DOHH2 (cell line): ENCODE measurements around the gene CNMD.
"Not testable (repeated sequence)": the region's sequence is repeated elsewhere in the genome, so short reads cannot be mapped to it uniquely, and the experiment has no call there.

Experiments
- H3F3A ChIP-seq: fragments of 200-600 bp; sonication (generic), shearing (Covaris generic); 2 replicates; pipeline ENCODE4 v1.6.0; 2016; ENCODE audit warnings: antibody characterized with exemption, mild to moderate bottlenecking; ENCODE audit not compliant: control insufficient read depth, insufficient read depth
- H3K27ac ChIP-seq: fragments of 200-600 bp; sonication (generic); 2 replicates; pipeline ENCODE4 v1.5.1; 2014; ENCODE audit warnings: low read depth, mild to moderate bottlenecking, low read length, moderate library complexity
- H3K27me3 ChIP-seq: fragments of 200-600 bp; sonication (generic); 2 replicates; pipeline ENCODE4 v1.6.1; 2014; ENCODE audit warnings: mild to moderate bottlenecking, low read length, mixed read lengths; ENCODE audit not compliant: control insufficient read depth
- H3K36me3 ChIP-seq: fragments of 200-600 bp; sonication (generic); 2 replicates; pipeline ENCODE4 v1.6.1; 2014; ENCODE audit warnings: mild to moderate bottlenecking, low read length, moderate library complexity, mixed read lengths; ENCODE audit not compliant: control insufficient read depth
- H3K4me1 ChIP-seq: fragments of 200-600 bp; sonication (generic); 2 replicates; pipeline ENCODE4 v1.6.1; 2014; ENCODE audit warnings: mild to moderate bottlenecking, low read length, mixed read lengths; ENCODE audit not compliant: control insufficient read depth
- H3K4me2 ChIP-seq: fragments of 200-600 bp; sonication (generic); 2 replicates; pipeline ENCODE4 v1.6.0; 2014; ENCODE audit warnings: mild to moderate bottlenecking, low read length, moderate library complexity
- H3K4me3 ChIP-seq: fragments of 200-600 bp; sonication (generic); 2 replicates; pipeline ENCODE4 v1.5.1; 2014; ENCODE audit warnings: mild to moderate bottlenecking, low read length, mixed read lengths
- H3K79me2 ChIP-seq: fragments of 200-600 bp; sonication (generic); 2 replicates; pipeline ENCODE4 v1.6.1; 2014; ENCODE audit warnings: mild to moderate bottlenecking, low read length, mixed read lengths; ENCODE audit not compliant: control insufficient read depth
- H3K9me2 ChIP-seq: fragments of 200-600 bp; sonication (generic); replicated peaks from 2 replicates; pipeline ENCODE4 v1.6.1; 2014; ENCODE audit warnings: mild to moderate bottlenecking, low read length, mixed read lengths; ENCODE audit not compliant: control insufficient read depth
- H3K9me3 ChIP-seq: fragments of 200-600 bp; sonication (generic); 2 replicates; pipeline ENCODE4 v1.6.1; 2014; ENCODE audit warnings: antibody characterized with exemption, low read length, mixed read lengths; ENCODE audit not compliant: control insufficient read depth, insufficient read depth
- H4K20me1 ChIP-seq: fragments of 200-600 bp; sonication (generic); 2 replicates; pipeline ENCODE4 v1.6.0; 2014; ENCODE audit warnings: low read depth, mild to moderate bottlenecking, antibody characterized with exemption, low read length, moderate library complexity; ENCODE audit not compliant: control insufficient read depth, insufficient read depth
- CTCF ChIP-seq: fragments of 200-600 bp; sonication (generic); IDR thresholded peaks from one replicate; pipeline ENCODE4 v1.5.1; 2014; ENCODE audit warnings: antibody characterized with exemption, mild to moderate bottlenecking, low read depth, low read length; ENCODE audit not compliant: poor library complexity, severe bottlenecking
- EZH2phosphoT487 ChIP-seq: fragments of 200-600 bp; sonication (generic); IDR thresholded peaks from 2 replicates; pipeline ENCODE4 v1.6.1; 2017; ENCODE audit warnings: borderline replicate concordance, mild to moderate bottlenecking, antibody characterized with exemption, low read length, moderate library complexity, mixed read lengths

CNMD gene

GRCh38 chr13:52725302-52725701 lies 14.3 kb downstream of the CNMD start:
- Histone ChIP-seq H3K27me3 (no peaks in the 10 kb centered on the region), H3K9me2 (no peaks in the 10 kb centered on the region), H3F3A (no peaks in the 10 kb centered on the region), H3K79me2 (no peaks in the 10 kb centered on the region), H3K9me3 (no peaks in the 10 kb centered on the region), H4K20me1 (no peaks in the 10 kb centered on the region), H3K27ac (no peak overlapping the region), H3K4me3 (no peak overlapping the region), H3K36me3 (no peaks in the 10 kb centered on the region), H3K4me2 (no peak overlapping the region), H3K4me1 (no peaks in the 10 kb centered on the region)
- TF ChIP-seq CTCF = no peak
- no peak for TF ChIP-seq EZH2phosphoT487

GRCh38 chr13:52723181-52723580 lies 16.4 kb downstream of the CNMD start:
- no peak overlapping the region for H3K27ac ChIP-seq
- no peaks in the 10 kb centered on the region for H3K9me2 ChIP-seq
- no peaks in the 10 kb centered on the region for H3F3A ChIP-seq
- no peaks in the 10 kb centered on the region for H3K9me3 ChIP-seq
- H3K4me1 ChIP-seq = no peaks in the 10 kb centered on the region
- H4K20me1 ChIP-seq = no peaks in the 10 kb centered on the region
- H3K36me3 ChIP-seq = no peaks in the 10 kb centered on the region
- H3K4me2 ChIP-seq = no peak overlapping the region
- H3K79me2 ChIP-seq = no peaks in the 10 kb centered on the region
- H3K27me3 ChIP-seq = no peaks in the 10 kb centered on the region
- H3K4me3 ChIP-seq = no peak overlapping the region
- TF ChIP-seq EZH2phosphoT487 (no peak), CTCF (no peak)

GRCh38 chr13:52721356-52721755 lies 18.3 kb downstream of the CNMD start:
- H3F3A ChIP-seq, H3K4me2 ChIP-seq, H3K9me2 ChIP-seq, H3K27ac ChIP-seq, H3K4me1 ChIP-seq, H3K4me3 ChIP-seq, H3K79me2 ChIP-seq, H4K20me1 ChIP-seq, H3K27me3 ChIP-seq, H3K36me3 ChIP-seq, H3K9me3 ChIP-seq: not testable (repeated sequence)

GRCh38 chr13:52720904-52721303 lies 18.7 kb downstream of the CNMD start:
- H3K27me3 ChIP-seq, H3F3A ChIP-seq, H3K4me2 ChIP-seq, H3K79me2 ChIP-seq, H3K4me3 ChIP-seq, H3K9me3 ChIP-seq, H3K27ac ChIP-seq, H4K20me1 ChIP-seq, H3K9me2 ChIP-seq, H3K36me3 ChIP-seq, H3K4me1 ChIP-seq: not testable (repeated sequence)
